ENCODE data around the gene WDR7. TPM values are rescaled to one million over a fixed set of nuclear protein-coding genes. Genes with fewer than 3 reads are reported as not detected.

Gene WDR7
- total RNA-seq, 2 experiments from 2014 or later, result 35.9 to 43.3 TPM

DNA sequence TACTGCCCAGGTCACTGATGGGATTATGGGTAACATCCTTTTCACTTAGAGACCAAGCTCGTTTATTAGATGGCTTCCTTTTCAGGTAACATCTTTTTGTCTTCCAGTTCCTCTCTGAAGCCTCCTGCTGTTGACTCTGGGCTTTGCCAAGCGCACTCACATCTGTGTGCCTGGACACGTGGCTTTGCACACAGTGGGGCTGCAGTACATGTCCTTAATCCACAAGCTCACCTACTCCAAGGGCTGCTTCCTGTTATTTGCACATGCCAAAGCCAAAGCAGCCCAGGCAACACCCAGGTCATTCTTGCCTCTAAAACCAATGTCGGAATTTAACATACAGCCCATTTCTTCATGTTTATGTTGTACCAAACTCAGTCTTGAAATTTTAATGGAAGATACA lies 371.6 kb downstream of the WDR7 start:
- Mint-ChIP-seq H3K27me3 (no peaks in the 10 kb centered on the region), H3K36me3 (peaks cover 3% of the 10 kb centered on the region), H3K4me3 (no peak overlapping the region), H3K9me3 (ENCODE audit: low read depth) (no peaks in the 10 kb centered on the region), H3K27ac (no peak overlapping the region), H3K4me1 (peaks cover 7% of the 10 kb centered on the region)
- CTCF ChIA-PET, result interaction anchor here (0.5 kb wide), 1 partner anchor 437 kb away, joined by 3 read pairs; no protein-coding TSS in a partner anchor
- ATAC-seq, result no peak
- DNase-seq, result no peak

DNA sequence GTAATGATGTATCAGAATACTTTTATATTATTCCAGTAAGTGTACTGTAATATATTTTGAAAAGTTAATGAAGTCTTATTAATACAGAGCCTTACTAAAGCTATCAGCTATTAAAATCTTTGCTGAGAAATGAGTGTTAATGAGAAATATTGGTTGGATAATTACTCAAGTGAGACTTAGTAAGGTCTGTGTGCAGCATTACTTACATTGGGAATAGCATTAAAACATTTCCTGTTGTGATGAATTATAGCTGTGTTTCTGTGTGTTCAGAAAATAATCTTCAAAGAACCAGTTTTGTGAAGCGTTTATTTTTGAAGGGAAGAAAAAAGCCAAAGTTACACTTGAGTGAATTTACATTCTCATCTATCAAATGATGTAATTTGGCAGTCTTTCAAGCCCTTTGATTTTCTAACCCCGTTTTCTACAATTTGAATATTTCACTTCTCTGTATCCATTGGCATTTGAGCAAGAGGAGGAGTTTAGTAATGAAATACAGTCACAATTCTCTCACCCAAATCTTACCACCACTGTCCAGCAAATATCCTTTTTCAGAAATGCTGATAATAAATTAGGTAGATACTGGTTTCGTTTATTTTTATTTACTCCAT lies 372.2 kb downstream of the WDR7 start:
- Mint-ChIP-seq H3K27ac (no peak overlapping the region), H3K36me3 (peaks cover 3% of the 10 kb centered on the region), H3K4me3 (no peak overlapping the region), H3K4me1 (peaks cover under 1% of the 10 kb centered on the region), H3K27me3 (no peaks in the 10 kb centered on the region), H3K9me3 (ENCODE audit: low read depth) (no peaks in the 10 kb centered on the region)
- ATAC-seq (no peak), DNase-seq (no peak)
- CTCF ChIA-PET, result no interaction called here

DNA sequence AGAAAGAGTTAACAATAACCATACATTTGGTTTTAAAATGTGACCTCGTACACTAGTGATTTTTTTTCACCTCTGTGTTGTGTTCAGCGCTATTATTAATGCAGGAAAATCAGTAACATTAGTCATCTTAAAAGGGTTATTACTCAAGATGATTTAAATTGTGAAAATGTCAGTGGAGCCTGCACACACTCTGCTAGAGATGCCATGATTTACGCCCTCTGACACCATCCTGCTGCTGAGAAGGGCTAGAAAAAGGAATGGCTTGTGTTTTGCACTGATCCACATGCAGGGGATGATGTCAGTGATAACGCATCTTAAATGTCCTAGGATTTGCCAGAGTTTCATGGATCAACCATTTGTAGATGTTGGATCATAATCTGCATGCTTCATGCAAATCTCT lies 374.4 kb downstream of the WDR7 start:
- Mint-ChIP-seq H3K9me3 (ENCODE audit: low read depth) (no peaks in the 10 kb centered on the region), H3K4me1 (no peaks in the 10 kb centered on the region), H3K4me3 (no peak overlapping the region), H3K27me3 (no peaks in the 10 kb centered on the region), H3K27ac (no peak overlapping the region), H3K36me3 (peaks cover 10% of the 10 kb centered on the region)
- DNase-seq (no peak), ATAC-seq (no peak)
- CTCF ChIA-PET, result no interaction called here

DNA sequence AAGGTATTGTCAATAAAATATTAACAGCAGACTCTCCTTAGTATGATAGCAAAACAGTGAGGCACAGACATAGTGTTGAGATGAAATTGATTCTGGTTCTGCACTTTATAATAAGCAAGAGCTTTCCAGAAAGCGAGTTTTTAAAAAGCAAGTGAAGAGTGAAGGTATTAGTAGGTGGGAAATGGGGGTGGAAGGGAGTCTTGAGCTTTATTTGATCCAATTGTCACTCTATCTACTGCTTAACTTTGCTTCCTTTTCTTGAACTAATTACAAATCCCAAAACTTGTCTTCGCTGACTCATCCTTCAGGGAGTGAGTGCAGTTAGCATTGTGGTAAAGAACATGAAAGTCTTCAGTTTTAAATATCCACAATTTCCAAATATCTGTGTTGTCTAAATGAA lies 375.2 kb downstream of the WDR7 start:
- H3K4me3 Mint-ChIP-seq, result no peak overlapping the region
- no peaks in the 10 kb centered on the region for H3K27me3 Mint-ChIP-seq
- peaks cover 10% of the 10 kb centered on the region for H3K36me3 Mint-ChIP-seq
- H3K4me1 Mint-ChIP-seq, result no peaks in the 10 kb centered on the region
- no peak for DNase-seq
- no peak for ATAC-seq
- H3K27ac Mint-ChIP-seq, result no peak overlapping the region
- no peaks in the 10 kb centered on the region for H3K9me3 Mint-ChIP-seq (ENCODE audit: low read depth)
- CTCF ChIA-PET, result no interaction called here

DNA sequence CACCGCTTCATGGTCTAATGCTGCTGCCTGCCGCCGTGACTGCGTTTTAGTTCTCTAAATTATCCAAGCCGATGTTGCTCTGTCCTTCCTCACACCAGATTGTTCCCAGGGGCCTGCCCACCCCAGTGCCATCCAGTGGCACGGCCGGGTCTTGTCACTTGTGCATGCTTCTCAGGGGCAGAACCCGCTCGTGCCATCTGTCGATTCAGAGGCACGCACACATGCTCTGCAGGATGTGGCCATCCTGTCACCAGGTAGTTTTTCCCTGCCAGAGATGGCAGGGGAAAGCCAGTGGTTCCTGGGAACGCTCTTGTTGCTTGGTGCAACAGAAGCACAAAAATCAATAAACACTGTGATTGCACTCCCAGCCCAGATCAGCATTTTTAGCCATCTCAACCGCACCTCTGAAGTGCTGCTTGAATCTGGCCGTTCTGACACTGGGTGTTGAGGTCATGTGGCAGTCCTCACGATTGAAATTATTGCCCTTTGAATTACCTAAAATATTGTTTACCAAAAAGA lies 376.1 kb downstream of the WDR7 start:
- no peak for DNase-seq
- H3K9me3 Mint-ChIP-seq (ENCODE audit: low read depth), result no peaks in the 10 kb centered on the region
- H3K4me1 Mint-ChIP-seq, result no peaks in the 10 kb centered on the region
- H3K27me3 Mint-ChIP-seq, result no peaks in the 10 kb centered on the region
- no peak for ATAC-seq
- peaks cover 10% of the 10 kb centered on the region for H3K36me3 Mint-ChIP-seq
- CTCF ChIA-PET, result no interaction called here
- H3K27ac Mint-ChIP-seq, result no peak overlapping the region
- no peak overlapping the region for H3K4me3 Mint-ChIP-seq

DNA sequence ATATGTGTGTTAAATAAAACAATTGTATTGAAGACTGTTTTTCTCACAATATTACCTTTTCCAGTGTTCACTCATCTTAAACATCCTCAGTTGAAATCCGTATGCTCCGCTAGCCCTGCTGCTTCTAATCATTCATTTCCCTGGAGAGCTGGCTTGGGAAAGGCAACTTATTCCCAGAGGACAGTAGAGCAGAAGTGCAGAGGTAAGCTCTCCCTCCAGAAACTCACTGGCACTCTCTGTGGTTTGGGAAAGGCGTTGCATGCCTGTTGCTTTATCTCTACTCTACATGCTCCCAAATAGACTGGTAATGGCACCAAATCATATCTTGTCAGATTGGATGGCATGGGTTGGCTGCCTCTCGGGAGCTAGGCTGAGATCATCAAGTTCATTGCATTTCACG lies 378.6 kb downstream of the WDR7 start:
- Mint-ChIP-seq H3K36me3 (peaks cover 10% of the 10 kb centered on the region), H3K9me3 (ENCODE audit: low read depth) (no peaks in the 10 kb centered on the region), H3K4me3 (no peak overlapping the region), H3K4me1 (no peaks in the 10 kb centered on the region), H3K27ac (no peak overlapping the region), H3K27me3 (no peaks in the 10 kb centered on the region)
- CTCF ChIA-PET, result no interaction called here
- ATAC-seq (no peak), DNase-seq (no peak)

DNA sequence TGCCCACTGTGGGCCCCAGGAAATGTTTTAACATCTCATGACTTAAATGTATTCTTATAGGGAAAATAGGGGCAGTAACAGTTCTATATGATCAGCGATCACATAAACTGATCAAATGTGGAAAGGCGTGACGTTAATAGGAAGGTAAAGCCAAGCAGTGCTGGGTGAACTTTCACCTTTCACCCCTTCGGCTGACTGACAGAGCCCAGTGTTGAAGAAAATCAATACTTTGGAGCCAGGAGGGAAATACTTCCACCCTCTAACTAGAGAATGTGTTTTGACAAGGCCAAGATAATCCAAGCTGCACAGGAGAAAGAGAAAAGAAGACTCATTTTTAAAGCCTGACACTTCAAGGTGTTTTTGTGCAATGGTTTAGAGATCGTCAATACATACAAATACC lies 379.3 kb downstream of the WDR7 start:
- Mint-ChIP-seq H3K27ac (no peak overlapping the region), H3K4me3 (no peak overlapping the region), H3K27me3 (no peaks in the 10 kb centered on the region), H3K36me3 (peaks cover 10% of the 10 kb centered on the region), H3K4me1 (no peaks in the 10 kb centered on the region), H3K9me3 (ENCODE audit: low read depth) (no peaks in the 10 kb centered on the region)
- DNase-seq, result no peak
- ATAC-seq, result no peak
- CTCF ChIA-PET, result no interaction called here

DNA sequence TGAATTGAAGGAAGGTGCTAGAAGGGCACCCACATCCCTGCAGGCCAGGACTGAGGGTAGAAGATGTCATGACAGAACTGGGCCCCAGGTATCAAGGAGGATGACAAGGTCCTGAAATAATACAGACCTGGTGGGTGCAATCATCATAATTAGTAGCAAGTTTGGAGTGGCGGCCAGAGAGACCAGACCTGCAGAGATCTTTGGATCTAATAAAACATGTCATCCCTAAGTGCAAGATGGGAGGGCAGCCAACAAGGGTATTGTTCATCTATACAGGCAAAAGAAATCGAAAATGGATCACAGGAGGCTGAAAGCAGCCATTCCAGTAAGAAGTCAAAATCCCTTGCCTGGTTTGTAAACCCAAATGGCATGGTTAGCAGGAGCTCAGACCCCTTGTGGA lies 384.4 kb downstream of the WDR7 start:
- CTCF ChIA-PET, result no interaction called here

DNA sequence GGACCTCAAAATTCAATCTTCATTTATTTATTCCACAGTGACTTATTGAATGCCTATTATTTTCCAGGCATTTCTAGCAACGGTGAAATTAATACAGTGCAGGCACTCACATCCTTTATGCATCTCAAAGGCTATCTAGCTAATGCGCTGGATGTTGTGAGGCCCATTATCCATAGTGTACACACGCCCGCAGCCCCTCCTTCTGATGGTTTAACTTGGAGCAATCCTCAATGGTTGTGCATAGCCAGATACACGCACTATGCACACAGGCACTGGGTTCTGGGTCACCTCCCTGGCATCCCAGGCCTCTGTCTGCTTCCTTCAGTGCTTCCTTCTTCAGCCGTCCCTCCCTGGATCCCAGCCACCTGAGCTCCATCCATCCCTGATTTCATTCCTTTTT lies 387.2 kb downstream of the WDR7 start:
- CTCF ChIA-PET, result no interaction called here
- ATAC-seq, result no peak
- no peak overlapping the region for H3K4me3 Mint-ChIP-seq
- DNase-seq, result no peak
- no peak overlapping the region for H3K27ac Mint-ChIP-seq
- no peaks in the 10 kb centered on the region for H3K36me3 Mint-ChIP-seq
- H3K4me1 Mint-ChIP-seq, result no peaks in the 10 kb centered on the region
- no peaks in the 10 kb centered on the region for H3K9me3 Mint-ChIP-seq (ENCODE audit: low read depth)
- no peaks in the 10 kb centered on the region for H3K27me3 Mint-ChIP-seq

More for the DNA sequence above, 384.4 kb downstream of the WDR7 start:
- Mint-ChIP-seq H3K4me1 (no peaks in the 10 kb centered on the region), H3K27ac (no peak overlapping the region), H3K27me3 (no peaks in the 10 kb centered on the region), H3K4me3 (no peak overlapping the region), H3K36me3 (no peaks in the 10 kb centered on the region), H3K9me3 (ENCODE audit: low read depth) (no peaks in the 10 kb centered on the region)
- DNase-seq, result no peak
- no peak for ATAC-seq

DNA sequence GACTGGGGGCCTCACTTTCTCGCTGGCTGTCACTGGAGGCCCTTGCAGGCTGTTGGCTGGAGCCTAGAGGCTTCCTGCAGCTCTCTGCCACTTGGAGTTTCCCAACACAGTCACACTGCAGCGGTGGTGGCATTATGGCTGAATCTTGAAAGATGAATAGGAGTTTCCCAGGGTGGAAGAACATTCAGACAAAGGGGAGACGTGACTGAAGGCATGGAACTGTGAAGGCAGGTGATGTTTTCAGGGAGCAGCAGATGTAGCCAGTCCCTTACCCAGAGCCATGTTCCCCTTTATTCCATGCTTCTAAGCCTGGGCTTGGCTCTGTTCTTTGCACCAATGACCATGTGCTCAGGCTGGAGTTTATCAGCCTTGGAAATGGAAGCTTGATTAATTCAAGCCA lies 389.0 kb downstream of the WDR7 start:
- Mint-ChIP-seq H3K9me3 (ENCODE audit: low read depth) (no peaks in the 10 kb centered on the region), H3K36me3 (no peaks in the 10 kb centered on the region), H3K27me3 (no peaks in the 10 kb centered on the region), H3K4me1 (no peaks in the 10 kb centered on the region), H3K27ac (no peak overlapping the region), H3K4me3 (no peak overlapping the region)
- ATAC-seq (no peak), DNase-seq (no peak)
- CTCF ChIA-PET, result no interaction called here

DNA sequence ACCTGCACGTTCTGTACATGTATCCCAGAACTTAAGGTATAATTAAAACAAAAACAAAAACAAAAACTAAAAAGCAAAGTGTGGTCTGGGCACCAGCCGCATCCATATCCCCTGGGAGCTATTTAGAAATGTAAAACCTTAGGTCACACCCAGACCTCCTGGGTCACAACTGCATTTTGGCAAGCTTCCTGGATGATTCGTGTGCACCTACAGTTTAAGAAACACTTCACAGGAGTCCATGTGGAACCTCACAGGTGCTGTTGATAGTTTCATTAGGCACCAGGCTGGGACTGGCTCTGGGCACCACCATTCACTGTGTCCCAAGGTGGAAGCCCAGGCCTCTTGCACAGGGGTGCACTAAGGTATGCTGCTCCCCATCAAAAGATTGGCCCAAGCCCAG lies 392.1 kb downstream of the WDR7 start:
- DNase-seq (no peak), ATAC-seq (no peak)
- no peak overlapping the region for H3K4me3 Mint-ChIP-seq
- no peak overlapping the region for H3K27ac Mint-ChIP-seq
- H3K27me3 Mint-ChIP-seq, result no peaks in the 10 kb centered on the region
- no peaks in the 10 kb centered on the region for H3K9me3 Mint-ChIP-seq (ENCODE audit: low read depth)
- no peaks in the 10 kb centered on the region for H3K4me1 Mint-ChIP-seq
- CTCF ChIA-PET, result no interaction called here
- H3K36me3 Mint-ChIP-seq, result no peaks in the 10 kb centered on the region

DNA sequence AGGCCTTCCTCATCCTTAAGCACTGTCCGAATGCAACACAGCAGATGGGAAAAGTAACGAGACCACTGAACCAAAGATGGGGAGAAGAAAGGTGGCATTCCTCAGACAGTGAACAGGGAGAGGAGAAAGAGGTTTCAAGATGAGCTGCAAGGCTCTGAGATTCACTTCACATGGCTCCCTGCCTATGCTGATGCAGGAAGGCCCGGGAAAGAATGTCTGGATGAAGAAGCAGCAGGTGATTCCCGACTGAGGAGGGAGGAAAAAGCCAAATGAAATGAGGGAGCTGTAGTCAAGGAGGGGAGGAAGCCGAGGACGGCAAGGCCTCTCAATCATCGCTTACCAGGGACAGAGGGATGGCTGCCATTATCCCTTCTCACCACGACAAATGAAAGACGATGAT lies 397.2 kb downstream of the WDR7 start:
- ATAC-seq, result no peak
- Mint-ChIP-seq H3K27me3 (no peaks in the 10 kb centered on the region), H3K4me1 (no peaks in the 10 kb centered on the region), H3K9me3 (ENCODE audit: low read depth) (no peaks in the 10 kb centered on the region), H3K4me3 (no peak overlapping the region), H3K27ac (no peak overlapping the region), H3K36me3 (no peaks in the 10 kb centered on the region)
- no peak for DNase-seq
- CTCF ChIA-PET, result no interaction called here

DNA sequence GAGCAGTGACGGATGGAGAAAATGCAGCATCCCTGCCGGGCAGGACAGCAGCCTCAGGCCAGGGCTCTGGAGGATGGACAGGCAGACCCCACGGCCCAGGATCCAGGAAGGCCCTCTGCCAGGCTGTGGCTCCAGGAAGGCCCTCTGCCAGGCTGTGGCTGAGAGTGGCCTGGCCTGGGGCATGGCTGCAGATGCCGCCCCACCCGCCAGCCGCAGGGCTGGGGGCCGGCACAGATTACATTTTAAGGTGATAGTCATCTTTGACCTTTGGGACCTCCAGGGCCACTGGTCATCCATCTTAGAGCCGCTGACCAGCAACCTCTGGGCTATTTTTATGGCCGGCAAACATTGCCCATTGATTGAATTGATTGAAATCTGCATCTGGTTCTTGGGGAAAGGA lies 397.7 kb downstream of the WDR7 start:
- ATAC-seq (no peak), DNase-seq (no peak)
- H3K27ac Mint-ChIP-seq, result no peak overlapping the region
- no peaks in the 10 kb centered on the region for H3K27me3 Mint-ChIP-seq
- H3K9me3 Mint-ChIP-seq (ENCODE audit: low read depth), result no peaks in the 10 kb centered on the region
- no peak overlapping the region for H3K4me3 Mint-ChIP-seq
- CTCF ChIA-PET, result no interaction called here
- H3K4me1 Mint-ChIP-seq, result no peaks in the 10 kb centered on the region
- H3K36me3 Mint-ChIP-seq, result no peaks in the 10 kb centered on the region

DNA sequence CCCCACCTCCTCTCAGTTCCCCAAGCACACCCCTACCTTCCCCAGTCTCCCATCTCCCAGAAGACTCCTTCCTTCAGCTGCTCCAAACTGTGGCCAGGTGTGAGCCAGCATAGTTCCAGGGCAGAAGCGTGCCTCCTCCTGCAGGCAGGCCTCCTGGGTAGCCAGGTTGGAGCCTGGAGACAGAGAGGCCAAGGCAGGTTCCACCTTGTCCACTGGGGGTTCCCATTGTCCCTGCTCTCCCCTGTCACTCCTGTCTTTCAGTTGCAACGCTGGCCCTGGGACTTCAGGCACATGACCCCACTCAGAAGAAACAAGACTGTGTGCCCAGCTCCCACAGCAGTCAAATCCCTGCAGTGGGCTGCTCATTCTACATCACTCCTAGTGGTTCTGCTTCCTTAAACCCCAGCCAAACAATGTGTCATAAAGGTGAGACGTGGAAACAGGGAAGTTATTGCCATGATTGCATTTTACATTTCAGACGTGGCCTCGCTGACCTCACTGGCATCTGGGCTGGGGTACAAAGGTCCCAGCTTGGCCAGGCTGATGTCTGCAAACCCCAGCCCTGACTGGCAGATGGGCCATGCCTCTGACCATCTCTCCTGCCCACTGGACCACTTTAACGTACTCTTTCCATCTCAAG lies 399.3 kb downstream of the WDR7 start:
- Mint-ChIP-seq H3K27me3 (peaks cover 9% of the 10 kb centered on the region), H3K4me1 (no peaks in the 10 kb centered on the region), H3K27ac (no peak overlapping the region), H3K36me3 (no peaks in the 10 kb centered on the region), H3K4me3 (no peak overlapping the region), H3K9me3 (ENCODE audit: low read depth) (peaks cover 4% of the 10 kb centered on the region)
- DNase-seq (no peak), ATAC-seq (no peak)
- CTCF ChIA-PET, result interaction anchor here (0.6 kb wide), 1 partner anchor 391 kb away, joined by 4 read pairs; no protein-coding TSS in a partner anchor
